Activated CD8-positive, alpha-beta memory T cell treated with anti-CD3 and anti-CD28 coated beads for 36 hours (primary cell): ENCODE results near the gene GUCY1B1. TPM values are rescaled to one million over a fixed set of nuclear protein-coding genes. Genes with fewer than 3 reads are reported as not detected.

Experiments
- CTCF ChIA-PET: fragments of 350-600 bp; sonication (Branson Sonifier 250); formaldehyde crosslinking; loops from one replicate; lab custom pipeline; 2021; ENCODE audit warnings: antibody characterized with exemption; lab: Charles Lee
- POLR2A ChIA-PET: fragments of 350-600 bp; sonication (Branson Sonifier 250); formaldehyde crosslinking; loops from one replicate; lab custom pipeline; 2021; ENCODE audit warnings: antibody characterized with exemption; lab: Charles Lee
- total RNA-seq, 2 experiments: library from RNA; stranded (reverse); gene quantifications; one replicate each; pipeline ENCODE4 v1.2.3, GENCODE V29; 2021

GUCY1B1 gene
- total RNA-seq, 2 experiments from 2014 or later, result 0.08 to 0.29 TPM

DNA sequence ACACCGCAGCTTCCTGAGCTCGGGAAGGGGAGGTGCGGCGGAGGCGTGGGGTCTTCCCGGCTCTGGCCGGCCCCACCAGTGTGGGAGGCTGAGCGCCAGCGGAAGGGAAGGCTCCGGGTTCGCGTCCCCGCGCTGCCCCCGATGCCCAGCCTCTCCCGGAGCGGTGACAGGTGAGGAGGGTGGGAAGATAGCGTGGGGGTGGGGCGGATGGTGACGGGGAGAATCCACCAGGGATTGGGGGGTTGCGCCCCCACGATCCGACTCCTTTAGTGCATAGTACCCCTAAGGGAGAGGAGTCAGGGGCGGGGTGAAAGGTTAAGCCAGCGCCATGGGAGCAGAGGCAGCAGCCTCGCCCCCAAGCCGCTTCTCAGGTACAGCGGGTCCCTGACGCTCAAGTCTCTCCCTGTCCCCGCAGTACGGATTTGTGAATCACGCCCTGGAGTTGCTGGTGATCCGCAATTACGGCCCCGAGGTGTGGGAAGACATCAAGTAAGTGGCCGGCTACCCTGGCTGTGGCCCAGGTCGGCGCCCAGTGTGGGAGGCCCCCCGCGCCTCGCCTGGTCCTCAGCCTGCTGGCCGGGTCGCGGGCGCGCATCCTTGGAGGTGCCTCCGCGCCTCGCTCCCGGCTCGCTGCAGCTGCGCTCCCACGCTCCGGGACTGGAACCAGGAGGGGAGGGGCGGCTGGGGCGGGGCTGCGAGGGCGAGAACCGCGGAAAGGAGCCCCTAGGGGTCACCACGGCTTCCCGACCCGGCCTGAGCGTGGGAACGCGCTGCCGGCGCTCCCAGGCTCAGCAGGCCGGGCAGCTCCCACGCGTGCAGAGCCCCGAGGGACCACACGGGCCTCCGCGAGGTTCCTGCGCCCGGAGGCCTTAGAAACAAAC lies 791 bp downstream of the GUCY1B1 start:
- ChIA-PET POLR2A (no interaction called here), CTCF (no interaction called here)

DNA sequence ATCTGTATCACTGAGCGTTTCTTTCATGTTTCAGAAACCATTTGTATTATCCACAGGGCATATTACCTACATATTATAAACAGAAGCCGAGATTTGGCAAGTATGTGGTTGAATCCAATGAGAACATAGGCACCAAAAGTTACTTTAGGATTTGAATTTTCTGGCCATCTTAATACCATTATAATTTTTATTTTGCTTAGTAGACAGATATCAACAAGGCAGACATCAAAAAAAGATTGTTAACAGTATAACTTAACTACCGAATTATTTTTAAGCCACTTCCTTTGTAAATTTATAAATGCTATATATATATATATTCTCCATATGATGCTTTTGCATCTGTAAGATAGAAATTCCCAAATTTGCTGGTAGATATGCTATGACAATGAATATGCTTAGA lies 2.2 kb downstream of the GUCY1B1 start:
- CTCF ChIA-PET, result no interaction called here
- POLR2A ChIA-PET, result no interaction called here

DNA sequence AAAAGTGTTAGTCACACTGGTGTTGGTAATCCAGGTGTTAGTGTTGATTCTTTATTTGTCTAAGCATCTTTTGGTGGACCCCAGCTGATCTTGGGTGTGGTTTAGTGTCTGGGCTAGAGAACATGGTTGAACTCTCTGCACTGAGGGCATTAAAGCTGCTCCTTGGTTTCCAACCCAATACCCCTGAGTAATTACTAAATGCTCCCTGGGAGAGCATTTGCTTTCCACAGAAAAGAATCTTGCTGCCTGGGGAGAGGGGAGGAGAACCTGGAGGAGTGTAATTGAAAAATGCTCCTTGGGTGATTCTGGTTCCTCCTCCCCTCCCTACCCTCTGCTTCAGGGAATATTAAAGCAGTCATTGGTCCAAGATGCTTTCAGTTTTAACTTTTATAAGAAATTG lies 3.1 kb downstream of the GUCY1B1 start:
- ChIA-PET POLR2A (no interaction called here), CTCF (no interaction called here)

DNA sequence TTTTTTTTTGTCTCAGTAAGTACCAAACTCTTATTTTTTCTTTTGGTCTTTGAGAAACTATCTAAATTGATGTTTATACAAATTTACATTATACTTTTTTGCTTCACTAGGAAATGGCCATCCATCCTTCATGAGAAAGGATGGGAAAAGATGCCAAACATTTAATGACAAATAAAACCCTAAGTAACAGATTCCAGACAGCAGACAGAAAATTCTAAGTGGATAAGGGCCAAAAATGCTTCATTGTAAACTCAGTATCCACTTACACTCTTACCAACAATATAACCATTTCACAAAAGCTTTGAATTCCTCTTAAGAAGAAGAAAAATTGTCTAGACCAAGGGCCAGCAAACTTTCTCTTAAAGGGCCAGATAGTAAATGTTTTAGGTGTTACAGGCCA lies 3.5 kb downstream of the GUCY1B1 start:
- POLR2A ChIA-PET, result no interaction called here
- CTCF ChIA-PET, result no interaction called here

DNA sequence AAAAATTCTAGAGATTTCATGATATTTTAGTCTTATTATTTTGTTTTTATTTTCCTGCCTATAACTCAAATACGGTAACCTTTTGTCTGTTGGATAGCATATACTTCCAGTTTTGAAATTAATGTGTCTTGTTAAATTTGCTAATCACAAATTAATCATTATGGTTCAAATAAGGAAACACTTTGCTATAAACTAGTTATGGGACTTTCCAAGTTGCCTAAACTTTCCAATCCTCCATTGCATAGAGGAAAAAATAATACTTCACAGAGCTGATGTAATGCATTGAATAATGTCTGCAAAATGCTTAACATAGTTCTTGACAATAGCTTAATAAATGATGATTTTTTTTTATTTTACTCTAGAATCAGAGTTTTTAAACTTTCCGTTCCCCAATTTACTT lies 4.7 kb downstream of the GUCY1B1 start:
- CTCF ChIA-PET, result no interaction called here
- POLR2A ChIA-PET, result no interaction called here

DNA sequence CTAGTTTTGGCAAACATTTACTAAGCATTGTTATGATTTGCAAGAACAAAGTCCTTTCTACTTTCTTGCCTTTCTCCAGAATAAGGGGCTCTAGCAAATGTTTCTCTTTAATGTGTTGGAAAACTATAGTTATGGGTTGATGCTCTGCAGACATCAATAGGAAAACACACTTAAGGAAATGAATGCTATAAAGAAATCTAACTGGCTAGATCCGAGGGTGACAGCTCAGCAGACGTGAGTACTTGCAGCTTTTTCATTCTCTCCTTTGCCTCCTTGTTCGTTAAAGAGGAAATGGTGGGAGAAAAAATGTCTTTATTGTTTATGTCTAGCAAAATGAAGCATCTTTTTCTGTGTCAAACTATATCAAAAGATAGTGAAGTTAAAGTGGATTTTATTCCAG lies 6.3 kb downstream of the GUCY1B1 start:
- ChIA-PET CTCF (no interaction called here), POLR2A (no interaction called here)

DNA sequence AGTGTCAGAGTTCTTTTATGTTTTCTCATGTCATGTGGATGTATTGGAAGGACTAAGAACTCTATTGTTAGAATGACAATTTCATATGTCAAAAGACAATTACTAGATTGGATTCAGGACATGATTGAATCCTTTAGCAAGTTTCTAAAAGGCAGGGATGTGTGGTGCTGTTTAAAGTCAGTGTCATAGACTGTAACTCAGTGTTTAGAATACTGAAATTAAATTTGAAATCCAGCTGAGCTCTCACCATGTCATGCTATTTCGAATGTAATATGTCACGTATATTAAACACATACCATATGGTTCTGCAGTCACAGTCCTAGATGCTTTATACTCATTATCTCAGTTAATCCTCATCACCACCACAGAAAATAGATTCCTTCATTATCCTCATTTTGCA lies 7.8 kb downstream of the GUCY1B1 start:
- CTCF ChIA-PET, result no interaction called here
- POLR2A ChIA-PET, result no interaction called here

DNA sequence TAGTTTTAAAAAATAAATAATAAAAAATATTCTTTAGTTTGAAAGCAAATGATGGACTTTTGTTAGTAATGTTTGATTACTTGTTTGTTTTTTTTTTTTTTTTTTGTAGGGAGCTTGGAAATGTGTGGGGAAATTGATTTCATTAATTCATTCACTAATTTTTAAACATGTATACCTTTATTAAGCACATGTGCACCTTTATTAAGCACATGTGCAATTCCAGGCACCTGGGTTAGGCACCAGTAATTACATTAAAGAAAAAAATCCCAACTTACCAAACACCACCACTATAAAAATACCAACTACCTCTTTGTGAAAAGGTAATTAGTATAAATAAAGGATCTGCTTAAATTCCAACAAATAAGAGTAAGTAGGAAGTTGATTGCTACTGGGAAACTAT lies 9.5 kb downstream of the GUCY1B1 start:
- ChIA-PET POLR2A (no interaction called here), CTCF (no interaction called here)

DNA sequence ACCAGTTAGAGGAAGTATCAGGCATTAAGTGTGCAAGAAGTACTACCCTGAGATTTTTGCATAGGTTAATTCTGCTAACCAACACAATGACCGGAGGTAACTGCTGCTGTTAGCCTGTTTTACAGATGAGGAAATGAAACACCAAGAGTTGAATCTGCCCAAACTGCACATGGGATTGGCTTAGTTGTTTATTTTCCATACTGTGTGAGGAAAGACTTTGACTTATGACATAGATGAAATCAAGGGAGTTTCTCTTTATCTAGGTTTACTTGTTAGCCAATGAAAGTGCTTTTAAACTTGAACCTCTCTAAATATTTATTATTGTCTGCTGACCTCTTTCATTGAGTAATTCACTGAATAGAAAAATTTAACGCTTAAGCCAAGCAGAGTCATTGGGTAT lies 10.3 kb downstream of the GUCY1B1 start:
- ChIA-PET POLR2A (no interaction called here), CTCF (interaction anchor here (0.6 kb wide), 1 partner anchor 1358 kb away, joined by 3 read pairs; no protein-coding TSS in a partner anchor)

DNA sequence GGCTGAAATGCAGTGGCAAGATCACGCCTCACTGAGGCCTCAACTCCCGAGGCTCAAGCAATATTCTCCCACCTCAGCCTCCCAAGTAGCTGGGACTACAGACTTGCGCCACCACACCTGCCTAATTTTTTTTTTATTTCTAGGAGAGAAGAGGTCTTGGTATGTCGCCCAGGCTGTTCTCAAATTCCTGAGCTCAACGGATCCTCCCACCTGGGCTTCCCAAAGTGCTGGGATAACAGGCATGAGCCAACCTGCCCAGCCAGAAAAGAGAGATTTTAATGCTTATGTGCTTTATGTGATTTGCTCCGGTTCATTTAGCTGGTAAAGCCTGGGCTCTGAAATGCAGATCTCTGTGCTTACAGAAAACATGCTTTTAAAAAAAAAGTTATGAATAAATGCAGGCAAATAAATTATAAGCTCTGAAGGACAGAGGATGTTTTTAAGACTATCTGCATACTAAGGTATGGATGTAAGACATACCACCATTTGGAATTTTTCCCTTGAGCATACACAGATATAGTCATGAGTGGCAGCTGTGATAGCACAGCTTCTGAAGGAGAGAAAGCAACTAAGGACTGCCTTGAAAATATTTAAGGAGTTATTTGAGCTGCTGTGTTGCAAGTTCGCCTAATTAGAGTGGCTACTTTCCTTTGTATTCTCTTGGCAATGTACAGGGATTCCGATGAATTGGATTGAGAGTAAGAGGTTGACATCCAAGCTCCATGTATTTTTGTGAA lies 13.8 kb downstream of the GUCY1B1 start:
- POLR2A ChIA-PET, result no interaction called here
- CTCF ChIA-PET, result no interaction called here

DNA sequence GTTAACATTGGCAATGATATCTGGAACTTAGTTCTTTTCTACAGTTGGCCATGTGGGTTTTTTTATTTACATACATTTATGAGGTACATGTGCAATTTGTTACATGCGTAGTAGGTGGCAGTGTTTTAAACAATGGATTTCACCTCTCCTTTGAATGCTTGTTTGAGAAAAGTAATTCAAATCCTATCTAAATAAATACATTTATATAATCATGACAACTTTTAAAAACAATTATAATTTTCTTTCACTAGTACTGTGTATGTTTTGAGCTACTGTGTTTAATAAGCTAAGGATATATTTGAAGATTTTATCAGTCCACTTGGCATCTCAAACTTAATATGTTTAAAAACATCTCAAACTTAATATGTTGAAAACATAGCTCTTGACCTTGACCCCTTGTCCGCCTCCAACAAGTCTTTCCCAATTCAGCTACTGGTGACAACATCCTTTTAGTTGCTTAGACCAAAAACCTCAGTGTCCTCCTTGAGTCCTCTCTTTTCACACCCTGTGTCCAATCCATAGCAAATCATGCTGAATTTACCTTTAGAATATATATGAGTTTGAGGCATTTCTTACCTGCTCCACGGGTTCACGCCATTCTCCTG lies 14.5 kb downstream of the GUCY1B1 start:
- POLR2A ChIA-PET, result no interaction called here
- CTCF ChIA-PET, result no interaction called here

DNA sequence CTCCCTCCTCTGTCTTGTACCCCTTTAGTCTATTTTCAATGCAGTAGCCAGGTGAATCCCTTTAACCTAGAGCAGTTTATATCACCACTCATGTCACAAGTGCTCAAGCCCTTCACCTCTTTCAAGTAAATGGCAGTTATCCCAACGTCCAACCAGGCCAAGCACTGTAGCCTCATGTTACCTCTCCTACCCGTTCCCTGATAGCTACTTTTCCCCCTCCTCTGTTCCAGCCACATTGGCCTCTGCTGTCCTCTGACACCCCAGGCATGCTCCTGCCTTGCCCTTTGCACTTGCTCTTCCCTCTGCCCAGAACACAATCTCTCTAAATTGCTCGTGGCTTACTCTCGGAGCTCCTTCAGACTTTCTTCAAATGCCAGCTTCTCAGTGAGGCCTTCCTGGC lies 15.2 kb downstream of the GUCY1B1 start:
- ChIA-PET POLR2A (no interaction called here), CTCF (no interaction called here)

DNA sequence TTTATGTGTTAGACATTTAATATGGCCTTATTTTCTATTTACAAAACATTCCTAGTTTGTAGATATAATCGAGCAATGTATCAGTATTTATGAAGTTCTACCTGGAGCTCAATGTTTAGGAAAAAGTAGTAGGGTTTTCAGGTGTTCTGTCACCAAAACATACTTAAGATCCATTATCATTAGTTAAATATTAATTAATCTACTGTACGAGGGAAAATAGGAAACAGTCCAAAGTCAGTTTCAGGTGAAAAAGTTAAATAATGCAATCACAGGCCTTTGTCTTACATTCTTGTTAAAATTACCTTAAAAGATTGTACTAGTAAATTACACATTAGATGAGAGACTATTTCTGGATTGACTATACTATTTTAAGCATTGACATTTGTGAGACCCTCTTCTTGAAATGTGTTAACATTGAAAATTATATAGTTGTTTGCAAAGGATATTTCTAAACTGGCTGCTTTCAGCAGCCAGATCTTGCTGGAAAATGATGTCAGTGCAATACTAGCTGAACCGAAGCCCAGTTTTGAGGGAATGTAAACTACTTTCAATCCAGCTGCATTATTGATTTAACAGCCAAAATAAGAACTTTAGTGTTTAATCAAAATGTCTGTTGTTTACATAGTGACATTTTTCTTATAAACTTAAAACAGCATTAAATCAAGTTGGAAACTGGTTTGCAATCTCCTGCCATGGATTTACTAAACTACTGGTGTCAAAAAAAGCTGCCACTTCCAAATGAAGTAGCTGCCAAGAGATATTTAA lies 19.3 kb downstream of the GUCY1B1 start:
- CTCF ChIA-PET, result no interaction called here
- POLR2A ChIA-PET, result no interaction called here

DNA sequence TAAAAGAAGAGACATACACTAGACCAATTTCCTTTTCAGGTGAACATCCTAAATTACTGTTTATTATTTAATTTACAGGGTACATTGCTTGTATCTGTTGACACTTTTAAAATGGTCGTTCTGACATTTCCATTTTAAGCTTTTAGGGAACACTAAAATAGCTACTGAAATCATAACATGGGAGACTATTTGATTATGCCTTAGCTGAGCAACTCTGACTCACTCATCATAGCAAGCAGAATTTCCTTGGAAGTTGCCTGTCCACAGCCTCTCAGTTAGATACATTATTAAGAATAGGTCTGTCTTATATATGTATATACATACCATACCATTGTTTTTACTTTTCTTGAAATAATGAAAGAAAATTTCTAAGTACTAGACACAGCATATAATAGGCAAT lies 22.0 kb downstream of the GUCY1B1 start:
- CTCF ChIA-PET, result no interaction called here

DNA sequence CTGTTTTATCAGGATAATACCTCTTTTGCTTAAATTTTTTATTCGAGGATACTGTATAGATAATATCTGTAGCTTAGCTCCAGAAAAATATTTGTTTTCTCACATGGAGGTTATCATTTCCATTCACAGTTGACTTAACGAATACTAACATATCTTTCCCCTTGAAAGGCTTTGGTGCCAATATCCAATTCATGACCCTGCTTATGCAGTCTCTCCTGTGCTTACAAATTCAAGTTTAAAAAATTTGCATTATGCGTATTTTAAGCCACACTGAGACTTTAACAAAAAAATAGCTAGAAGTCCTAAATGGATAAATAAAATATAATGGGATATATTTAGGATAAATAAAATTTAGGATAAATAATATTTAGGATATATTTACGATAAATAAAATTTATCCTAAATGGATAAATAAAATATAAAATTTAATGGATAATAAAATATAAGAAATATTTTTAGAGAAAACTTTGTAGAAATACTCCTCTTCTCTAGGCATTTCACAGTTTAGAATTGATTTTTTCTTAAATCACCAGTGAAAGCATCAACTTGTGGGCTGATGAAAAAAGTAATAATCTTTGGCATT lies 22.5 kb downstream of the GUCY1B1 start:
- ChIA-PET POLR2A (no interaction called here), CTCF (no interaction called here)

More for the DNA sequence above, 22.0 kb downstream of the GUCY1B1 start:
- POLR2A ChIA-PET, result no interaction called here

DNA sequence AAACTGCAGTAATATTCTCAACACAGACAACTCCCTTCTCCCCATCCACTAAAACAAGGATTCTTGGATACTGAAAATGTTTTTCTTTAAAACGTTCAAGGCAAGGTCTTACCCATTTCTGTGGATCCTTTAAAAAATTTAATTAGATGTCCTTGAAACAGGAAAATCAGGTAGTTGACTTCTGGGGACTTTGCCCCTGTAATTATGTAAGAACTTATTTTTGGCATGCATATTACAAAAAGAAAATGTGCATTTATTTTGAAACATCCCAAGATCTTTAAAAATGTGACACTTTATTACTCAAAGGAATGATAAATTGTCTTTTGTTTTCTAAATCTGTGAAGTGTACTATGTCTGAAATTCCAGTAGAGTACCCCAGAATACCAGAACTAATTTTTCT lies 25.8 kb downstream of the GUCY1B1 start:
- CTCF ChIA-PET, result no interaction called here
- POLR2A ChIA-PET, result no interaction called here

DNA sequence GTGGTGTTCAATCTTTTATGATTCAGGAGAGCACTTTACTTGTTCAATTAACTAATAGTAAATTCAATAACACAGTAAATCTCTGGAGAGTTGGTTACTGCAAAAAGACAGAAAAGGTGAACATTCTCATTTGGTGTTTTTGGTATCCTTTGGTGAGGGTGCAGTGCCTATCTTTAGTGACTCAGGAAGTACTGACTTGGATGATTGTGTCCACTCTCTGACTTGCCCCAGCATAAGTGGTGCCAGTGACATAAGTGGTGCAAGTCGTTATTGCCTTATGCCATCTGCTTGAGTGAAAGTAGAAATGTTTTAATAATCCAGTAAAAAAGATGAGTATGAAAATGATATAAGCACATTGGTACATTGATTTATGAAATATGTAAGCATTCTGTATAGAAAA lies 27.0 kb downstream of the GUCY1B1 start:
- CTCF ChIA-PET, result no interaction called here
- POLR2A ChIA-PET, result no interaction called here

DNA sequence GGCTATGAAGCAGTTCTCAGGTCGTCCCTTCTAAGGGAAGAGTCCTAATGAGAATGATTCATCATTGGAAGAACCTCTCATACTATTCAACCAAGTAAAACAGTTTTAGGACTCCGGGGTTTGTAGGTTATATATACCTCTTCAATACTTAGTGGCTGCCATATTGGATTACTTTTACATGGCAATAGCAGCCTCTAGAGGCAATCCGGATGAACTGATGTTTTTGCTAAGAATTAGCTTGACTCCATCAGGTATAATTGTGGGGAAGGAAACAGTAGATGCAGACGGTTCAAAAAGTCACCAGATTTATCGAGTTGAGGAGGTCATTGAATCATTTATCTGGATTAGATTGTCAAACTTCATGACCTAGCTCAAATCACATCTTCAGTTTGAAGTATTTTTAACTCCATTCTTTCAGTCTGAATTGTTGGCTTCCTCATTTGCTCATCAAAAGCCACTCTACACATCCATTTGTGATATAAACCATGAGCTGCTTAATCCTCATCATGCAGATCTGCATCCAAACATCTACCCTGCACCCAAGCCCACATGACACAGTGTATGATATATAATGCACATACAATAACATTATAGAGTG lies 28.4 kb downstream of the GUCY1B1 start:
- ChIA-PET CTCF (interaction anchor here (0.9 to 1.2 kb wide), 2 partner anchors 71 to 345 kb away, joined by 3 read pairs; no protein-coding TSS in a partner anchor), POLR2A (no interaction called here)

DNA sequence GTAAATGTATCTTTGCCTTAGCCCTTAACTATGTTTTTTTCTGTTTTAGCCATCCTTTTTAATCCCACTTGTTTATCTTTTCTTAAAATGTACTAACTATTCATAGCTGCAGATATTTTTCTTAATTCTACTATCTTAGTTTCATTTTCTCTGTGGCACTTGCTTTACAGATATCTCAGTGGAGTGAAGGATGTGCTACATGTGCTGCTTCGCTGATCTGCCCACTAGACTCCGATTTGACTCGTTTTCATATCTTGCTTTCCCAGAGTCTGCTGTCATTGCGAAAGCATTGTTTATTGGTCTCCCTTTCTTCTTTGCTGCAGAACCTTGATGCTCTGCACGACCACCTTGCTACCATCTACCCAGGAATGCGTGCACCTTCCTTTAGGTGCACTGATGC lies 30.6 kb downstream of the GUCY1B1 start:
- POLR2A ChIA-PET, result no interaction called here
- CTCF ChIA-PET, result no interaction called here
